Neural cell (in vitro differentiated cells): ENCODE measurements around the gene ZFP90. TPM values are rescaled to one million over a fixed set of nuclear protein-coding genes. Genes with fewer than 3 reads are reported as not detected.

Experiments
- H2AFZ ChIP-seq: fragments of 200-600, 300-800 bp; sonication (generic), shearing (Covaris generic); 2 replicates; pipeline ENCODE4 v1.6.0; 2014; ENCODE audit warnings: low read depth, mild to moderate bottlenecking, antibody characterized with exemption, low read length, moderate library complexity
- H3F3A ChIP-seq: fragments of 200-600 bp; shearing (Covaris generic); 2 replicates; pipeline ENCODE4 v1.6.1; 2016; ENCODE audit warnings: mild to moderate bottlenecking, moderate library complexity, mixed read lengths, antibody characterized with exemption, low read length; ENCODE audit not compliant: insufficient read depth, poor library complexity, severe bottlenecking
- H3K27ac ChIP-seq: fragments of 200-600, 300-800 bp; sonication (generic), shearing (Covaris generic); 2 replicates; pipeline ENCODE4 v1.5.1; 2014; ENCODE audit warnings: mild to moderate bottlenecking, low read length, moderate library complexity
- H3K27me3 ChIP-seq: fragments of 300-800, 200-600 bp; sonication (generic), shearing (Covaris generic); 2 replicates; pipeline ENCODE4 v1.6.0; 2014; ENCODE audit warnings: mild to moderate bottlenecking, low read depth, low read length, moderate library complexity; ENCODE audit not compliant: insufficient read depth
- H3K36me3 ChIP-seq: fragments of 300-800, 200-600 bp; sonication (generic), shearing (Covaris generic); 2 replicates; pipeline ENCODE4 v1.5.1; 2014; ENCODE audit warnings: mild to moderate bottlenecking, antibody characterized with exemption, low read length, moderate library complexity; ENCODE audit not compliant: insufficient read depth
- H3K4me2 ChIP-seq: fragments of 300-800, 200-600 bp; sonication (generic), shearing (Covaris generic); 2 replicates; pipeline ENCODE4 v1.6.0; 2014; ENCODE audit warnings: mild to moderate bottlenecking, low read length
- H3K4me3 ChIP-seq: fragments of 300-800, 200-600 bp; sonication (generic), shearing (Covaris generic); 2 replicates; pipeline ENCODE4 v1.5.1; 2014; ENCODE audit warnings: mild to moderate bottlenecking, low read length, moderate library complexity
- H3K79me2 ChIP-seq: fragments of 200-600 bp; shearing (Covaris generic); replicated peaks from 2 replicates; pipeline ENCODE4 v1.6.0; 2014; ENCODE audit warnings: mild to moderate bottlenecking, low read length, moderate library complexity; ENCODE audit not compliant: insufficient read depth
- H3K9ac ChIP-seq: fragments of 300-800, 200-600 bp; sonication (generic), shearing (Covaris generic); 2 replicates; pipeline ENCODE4 v1.6.1; 2016; ENCODE audit warnings: mild to moderate bottlenecking, low read length, mixed read lengths
- H3K9me2 ChIP-seq: fragments of 200-600 bp; shearing (Covaris generic); 2 replicates; pipeline ENCODE4 v1.6.1; 2016; ENCODE audit warnings: mild to moderate bottlenecking, low read length, mixed read lengths; ENCODE audit not compliant: insufficient read depth
- H3K9me3 ChIP-seq: fragments of 200-600, 300-800 bp; sonication (generic), shearing (Covaris generic); 2 replicates; pipeline ENCODE4 v1.6.1; 2016; ENCODE audit warnings: mild to moderate bottlenecking, mixed run types, low read length, moderate library complexity, mixed read lengths
- H4K20me1 ChIP-seq: fragments of 200-600 bp; shearing (Covaris generic); 2 replicates; pipeline ENCODE4 v1.6.1; 2016; ENCODE audit warnings: mild to moderate bottlenecking, mixed run types; ENCODE audit not compliant: insufficient read depth
- EP300 ChIP-seq: fragments of 450-650 bp; conservative IDR thresholded peaks from 2 replicates; pipeline ENCODE4 v1.6.1; 2014; ENCODE audit warnings: antibody characterized with exemption, mild to moderate bottlenecking, moderate library complexity; ENCODE audit not compliant: poor library complexity, severe bottlenecking
- EZH2 ChIP-seq: fragments of 200-600, 300-800 bp; shearing (Covaris generic), sonication (generic); IDR thresholded peaks from 2 replicates; pipeline ENCODE4 v1.6.1; 2014; ENCODE audit warnings: antibody characterized with exemption, low read length, borderline replicate concordance, mild to moderate bottlenecking; ENCODE audit not compliant: insufficient read depth, poor library complexity, severe bottlenecking
- MXI1 ChIP-seq: fragments of 450-650 bp; conservative IDR thresholded peaks from 2 replicates; pipeline ENCODE4 v1.6.1; 2014; ENCODE audit warnings: antibody characterized with exemption, mild to moderate bottlenecking; ENCODE audit not compliant: poor library complexity, severe bottlenecking
- POLR2AphosphoS5 ChIP-seq: IDR thresholded peaks from 2 replicates; pipeline ENCODE4 v1.6.1; 2012
- RAD21 ChIP-seq: fragments of 450-650 bp; conservative IDR thresholded peaks from 2 replicates; pipeline ENCODE4 v1.6.1; 2014; ENCODE audit warnings: antibody characterized with exemption, mild to moderate bottlenecking, moderate library complexity
- SMC3 ChIP-seq: fragments of 450-650 bp; conservative IDR thresholded peaks from 2 replicates; pipeline ENCODE4 v1.6.1; 2014; ENCODE audit warnings: antibody characterized with exemption, mild to moderate bottlenecking, moderate library complexity; ENCODE audit not compliant: poor library complexity
- TAF1 ChIP-seq: IDR thresholded peaks from 2 replicates; pipeline ENCODE4 v1.6.1; 2012; ENCODE audit warnings: low read depth
- polyA plus RNA-seq: library from polyadenylated mRNA; depleted of rRNA; stranded (reverse); fragments of >200 nt; gene quantifications from 2 replicates; pipeline ENCODE4 v1.2.3, GENCODE V29; 2014
- TF ChIP-seq, protein P1 (sequence below): fragments of 450-650 bp; IDR thresholded peaks from 2 replicates; pipeline ENCODE4 v1.5.1; 2014; ENCODE audit warnings: antibody characterized with exemption, mild to moderate bottlenecking, moderate library complexity; ENCODE audit not compliant: poor library complexity, severe bottlenecking
- TF ChIP-seq, protein P2 (sequence below): IDR thresholded peaks from 2 replicates; pipeline ENCODE4 v1.6.1; 2012; ENCODE audit warnings: borderline replicate concordance

Gene ZFP90
- polyA plus RNA-seq, 1 donor from 2014 or later = 73.6 TPM

DNA sequence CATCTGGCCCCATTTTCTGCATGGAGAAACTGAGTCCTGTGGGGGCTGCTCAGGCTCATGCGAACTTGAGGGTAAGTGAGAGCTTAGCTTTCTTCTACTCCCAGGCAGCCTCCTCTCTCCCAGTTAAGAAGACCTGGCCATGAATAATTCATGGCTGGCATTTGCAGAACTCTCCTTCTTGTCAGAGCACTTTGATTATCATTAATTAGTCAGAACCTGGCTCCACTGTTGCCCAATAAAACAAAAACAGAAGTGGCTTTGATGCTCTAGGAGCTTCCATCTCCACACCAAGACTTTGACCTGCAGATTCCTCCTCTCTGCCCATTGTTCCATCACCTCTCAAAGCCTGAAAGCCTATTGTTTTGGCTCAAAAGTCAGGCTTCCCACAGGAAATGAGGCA is 60.5 kb downstream of the ZFP90 start:
- H2AFZ ChIP-seq = no peak overlapping the region

DNA sequence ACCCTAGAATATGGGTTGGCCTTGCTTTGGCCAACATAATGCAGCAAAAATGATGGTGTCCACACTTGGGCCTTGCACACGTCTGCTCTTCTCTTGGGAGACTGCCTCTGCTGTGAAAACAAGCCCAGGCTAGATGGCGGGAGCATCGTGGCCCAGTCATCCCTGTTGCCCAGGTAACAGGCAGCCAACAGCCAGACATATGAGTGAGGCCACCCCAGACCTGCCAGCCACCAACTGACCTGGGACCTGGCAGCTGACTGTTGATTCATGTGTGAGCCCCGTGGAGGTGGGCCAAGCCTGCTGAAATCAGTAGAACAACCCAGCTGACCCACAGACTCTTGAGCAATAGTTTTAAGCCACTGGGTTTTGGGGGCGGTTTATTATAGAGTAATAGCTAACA is 66.7 kb downstream of the ZFP90 start:
- no peak overlapping the region for H3K4me3 ChIP-seq
- H3F3A ChIP-seq = no peaks in the 10 kb centered on the region
- H3K9me2 ChIP-seq = no peaks in the 10 kb centered on the region
- no peak overlapping the region for H3K4me2 ChIP-seq
- no peak overlapping the region for H3K9ac ChIP-seq
- no peak for TF ChIP-seq POLR2AphosphoS5
- TF ChIP-seq EZH2 = no peak
- no peak for TF ChIP-seq MXI1
- no peak for TF ChIP-seq TAF1
- TF ChIP-seq, protein P1, sequence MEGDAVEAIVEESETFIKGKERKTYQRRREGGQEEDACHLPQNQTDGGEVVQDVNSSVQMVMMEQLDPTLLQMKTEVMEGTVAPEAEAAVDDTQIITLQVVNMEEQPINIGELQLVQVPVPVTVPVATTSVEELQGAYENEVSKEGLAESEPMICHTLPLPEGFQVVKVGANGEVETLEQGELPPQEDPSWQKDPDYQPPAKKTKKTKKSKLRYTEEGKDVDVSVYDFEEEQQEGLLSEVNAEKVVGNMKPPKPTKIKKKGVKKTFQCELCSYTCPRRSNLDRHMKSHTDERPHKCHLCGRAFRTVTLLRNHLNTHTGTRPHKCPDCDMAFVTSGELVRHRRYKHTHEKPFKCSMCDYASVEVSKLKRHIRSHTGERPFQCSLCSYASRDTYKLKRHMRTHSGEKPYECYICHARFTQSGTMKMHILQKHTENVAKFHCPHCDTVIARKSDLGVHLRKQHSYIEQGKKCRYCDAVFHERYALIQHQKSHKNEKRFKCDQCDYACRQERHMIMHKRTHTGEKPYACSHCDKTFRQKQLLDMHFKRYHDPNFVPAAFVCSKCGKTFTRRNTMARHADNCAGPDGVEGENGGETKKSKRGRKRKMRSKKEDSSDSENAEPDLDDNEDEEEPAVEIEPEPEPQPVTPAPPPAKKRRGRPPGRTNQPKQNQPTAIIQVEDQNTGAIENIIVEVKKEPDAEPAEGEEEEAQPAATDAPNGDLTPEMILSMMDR = no peak
- TF ChIP-seq EP300 = no peak
- TF ChIP-seq, protein P2, sequence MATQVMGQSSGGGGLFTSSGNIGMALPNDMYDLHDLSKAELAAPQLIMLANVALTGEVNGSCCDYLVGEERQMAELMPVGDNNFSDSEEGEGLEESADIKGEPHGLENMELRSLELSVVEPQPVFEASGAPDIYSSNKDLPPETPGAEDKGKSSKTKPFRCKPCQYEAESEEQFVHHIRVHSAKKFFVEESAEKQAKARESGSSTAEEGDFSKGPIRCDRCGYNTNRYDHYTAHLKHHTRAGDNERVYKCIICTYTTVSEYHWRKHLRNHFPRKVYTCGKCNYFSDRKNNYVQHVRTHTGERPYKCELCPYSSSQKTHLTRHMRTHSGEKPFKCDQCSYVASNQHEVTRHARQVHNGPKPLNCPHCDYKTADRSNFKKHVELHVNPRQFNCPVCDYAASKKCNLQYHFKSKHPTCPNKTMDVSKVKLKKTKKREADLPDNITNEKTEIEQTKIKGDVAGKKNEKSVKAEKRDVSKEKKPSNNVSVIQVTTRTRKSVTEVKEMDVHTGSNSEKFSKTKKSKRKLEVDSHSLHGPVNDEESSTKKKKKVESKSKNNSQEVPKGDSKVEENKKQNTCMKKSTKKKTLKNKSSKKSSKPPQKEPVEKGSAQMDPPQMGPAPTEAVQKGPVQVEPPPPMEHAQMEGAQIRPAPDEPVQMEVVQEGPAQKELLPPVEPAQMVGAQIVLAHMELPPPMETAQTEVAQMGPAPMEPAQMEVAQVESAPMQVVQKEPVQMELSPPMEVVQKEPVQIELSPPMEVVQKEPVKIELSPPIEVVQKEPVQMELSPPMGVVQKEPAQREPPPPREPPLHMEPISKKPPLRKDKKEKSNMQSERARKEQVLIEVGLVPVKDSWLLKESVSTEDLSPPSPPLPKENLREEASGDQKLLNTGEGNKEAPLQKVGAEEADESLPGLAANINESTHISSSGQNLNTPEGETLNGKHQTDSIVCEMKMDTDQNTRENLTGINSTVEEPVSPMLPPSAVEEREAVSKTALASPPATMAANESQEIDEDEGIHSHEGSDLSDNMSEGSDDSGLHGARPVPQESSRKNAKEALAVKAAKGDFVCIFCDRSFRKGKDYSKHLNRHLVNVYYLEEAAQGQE = no peak
- TF ChIP-seq SMC3 = no peak
- no peak for TF ChIP-seq RAD21
- no peaks in the 10 kb centered on the region for H3K9me3 ChIP-seq
- H3K36me3 ChIP-seq = no peaks in the 10 kb centered on the region
- no peak overlapping the region for H2AFZ ChIP-seq
- no peak overlapping the region for H3K27ac ChIP-seq
- no peaks in the 10 kb centered on the region for H3K27me3 ChIP-seq
- H4K20me1 ChIP-seq = no peaks in the 10 kb centered on the region
- H3K79me2 ChIP-seq = no peaks in the 10 kb centered on the region

More for the DNA sequence above, 60.5 kb downstream of the ZFP90 start:
- no peak for TF ChIP-seq EZH2
- no peak for TF ChIP-seq POLR2AphosphoS5
- TF ChIP-seq RAD21 = no peak
- TF ChIP-seq, protein P1 = no peak
- no peak for TF ChIP-seq EP300
- Histone ChIP-seq H3F3A (no peaks in the 10 kb centered on the region), H4K20me1 (no peaks in the 10 kb centered on the region), H3K27ac (no peak overlapping the region), H3K36me3 (no peaks in the 10 kb centered on the region), H3K27me3 (no peaks in the 10 kb centered on the region), H3K9me2 (no peaks in the 10 kb centered on the region), H3K4me3 (no peak overlapping the region), H3K79me2 (no peaks in the 10 kb centered on the region), H3K9ac (no peak overlapping the region), H3K4me2 (no peak overlapping the region), H3K9me3 (no peaks in the 10 kb centered on the region)
